HG03060 (cell line): ENCODE measurements around the gene ENAH.

Source experiments
- ATAC-seq: cut with Tn5 transposase; IDR thresholded peaks from one replicate; pipeline ENCODE4 v1.9.1; 2021; ENCODE audit warnings: low read depth, moderate number of reproducible peaks; ENCODE audit not compliant: unreplicated experiment

The ENAH gene

DNA sequence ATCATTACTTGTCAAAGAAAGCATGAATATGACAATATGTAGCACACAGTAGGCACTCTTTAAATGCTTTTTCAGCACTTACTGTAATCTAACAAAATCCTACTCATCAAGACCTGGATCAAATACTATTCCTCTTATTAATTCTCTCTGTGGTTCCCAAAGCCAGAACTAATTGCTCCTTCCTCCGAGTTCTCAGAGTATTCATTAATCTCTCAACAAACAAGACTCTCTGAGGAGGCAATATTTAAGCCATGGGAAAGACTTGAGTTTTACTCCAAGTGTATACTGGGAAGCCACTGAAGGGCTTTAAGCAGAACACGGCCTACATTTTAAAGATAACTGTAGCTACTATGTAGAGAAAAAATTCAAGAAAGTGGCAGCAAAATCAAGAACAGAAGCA lies 79.7 kb downstream of the ENAH start:
- no peak for ATAC-seq

DNA sequence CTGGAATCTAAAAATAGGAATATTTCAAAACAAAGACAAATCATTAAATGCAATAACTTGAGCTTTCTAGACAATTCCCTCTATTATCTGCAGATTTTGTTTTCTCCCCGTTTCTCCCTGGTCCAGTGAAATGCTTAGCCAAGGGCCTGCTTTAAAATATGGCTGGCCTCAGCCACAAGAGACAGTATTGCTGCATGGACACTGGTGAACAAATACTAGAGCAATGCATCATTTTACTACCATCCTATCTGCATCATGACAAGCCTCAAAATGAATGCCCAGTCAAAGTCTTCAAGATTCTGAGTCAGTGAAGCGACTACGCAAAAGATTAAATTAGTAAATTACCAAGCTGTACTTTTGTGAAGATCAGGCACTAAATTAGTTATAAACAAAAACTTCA lies 80.5 kb downstream of the ENAH start:
- ATAC-seq, result no peak

DNA sequence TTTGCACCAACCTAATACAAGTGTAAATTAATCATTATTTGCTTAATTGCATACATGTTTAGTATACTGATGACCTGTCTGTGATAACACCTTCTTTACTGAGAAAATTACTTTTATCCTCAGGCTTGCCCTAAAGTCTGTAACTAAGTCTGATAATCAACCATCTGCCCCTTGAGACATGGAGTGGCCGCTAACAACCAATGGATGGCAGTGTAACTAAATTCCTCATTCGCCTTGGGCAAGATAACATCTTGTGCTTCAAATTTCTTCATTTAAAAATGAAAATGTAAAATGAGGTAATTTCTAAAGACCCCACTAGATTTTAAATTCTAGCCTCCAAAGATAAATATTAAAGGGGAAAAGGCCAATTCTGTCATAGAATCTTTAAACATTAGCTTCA lies 85.1 kb downstream of the ENAH start:
- ATAC-seq, result no peak

DNA sequence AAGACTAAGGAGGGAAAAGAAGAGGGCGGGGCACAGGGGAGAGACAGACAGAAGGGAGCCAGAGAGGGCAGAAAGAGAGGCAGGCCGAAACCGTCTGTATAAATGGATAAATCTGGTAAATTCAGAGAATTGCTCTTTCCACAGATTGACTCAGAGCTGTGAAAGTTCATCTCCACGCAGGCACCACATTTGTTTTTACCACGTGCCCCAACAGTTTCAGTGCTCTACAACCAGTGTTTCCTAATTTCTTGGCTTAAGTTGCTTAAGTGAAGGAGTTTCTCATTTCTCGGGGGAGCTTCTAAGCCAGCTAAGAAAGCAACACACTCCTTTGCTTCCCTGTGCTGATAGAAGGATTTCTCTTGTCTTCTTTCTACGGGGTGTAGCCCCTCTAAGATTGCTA lies 87.1 kb downstream of the ENAH start:
- ATAC-seq, result no peak

DNA sequence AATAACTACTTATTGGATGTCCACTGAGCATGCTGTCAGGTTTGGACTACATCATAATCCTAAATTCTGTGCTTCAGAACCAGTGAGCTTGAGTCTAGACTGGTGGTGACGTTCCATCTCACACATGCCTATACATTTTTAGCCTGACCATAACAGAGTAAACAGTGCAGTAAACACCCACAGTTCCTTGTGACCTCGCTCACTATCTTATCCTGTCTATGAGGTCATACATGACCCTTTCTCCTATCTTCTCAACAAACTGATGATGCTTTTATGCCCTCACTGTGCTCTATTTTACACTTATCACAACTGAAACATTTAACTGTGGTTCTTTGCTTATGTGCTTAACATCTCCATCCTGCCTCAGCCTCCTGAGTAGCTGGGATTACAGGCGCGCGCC lies 91.2 kb downstream of the ENAH start:
- no peak for ATAC-seq

DNA sequence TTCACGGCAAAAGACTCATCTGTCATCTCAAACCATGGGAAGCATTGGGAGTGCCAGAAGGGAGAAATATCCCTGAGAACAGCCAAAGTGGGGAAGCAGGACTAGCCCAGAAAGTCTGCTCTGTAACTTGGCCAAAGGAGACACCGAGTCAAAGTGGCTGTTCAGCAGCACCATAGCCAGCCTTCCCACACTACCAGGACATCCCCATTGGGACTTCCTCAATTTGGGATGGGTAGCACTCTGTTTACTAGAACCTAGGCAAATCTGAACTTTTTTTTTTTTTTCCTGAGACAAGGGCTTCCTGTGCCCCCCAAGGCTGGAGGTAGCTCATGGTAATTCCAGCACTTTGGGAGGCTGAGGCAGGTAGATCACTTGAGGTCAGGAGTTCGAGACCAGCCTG lies 93.0 kb downstream of the ENAH start:
- no peak for ATAC-seq

DNA sequence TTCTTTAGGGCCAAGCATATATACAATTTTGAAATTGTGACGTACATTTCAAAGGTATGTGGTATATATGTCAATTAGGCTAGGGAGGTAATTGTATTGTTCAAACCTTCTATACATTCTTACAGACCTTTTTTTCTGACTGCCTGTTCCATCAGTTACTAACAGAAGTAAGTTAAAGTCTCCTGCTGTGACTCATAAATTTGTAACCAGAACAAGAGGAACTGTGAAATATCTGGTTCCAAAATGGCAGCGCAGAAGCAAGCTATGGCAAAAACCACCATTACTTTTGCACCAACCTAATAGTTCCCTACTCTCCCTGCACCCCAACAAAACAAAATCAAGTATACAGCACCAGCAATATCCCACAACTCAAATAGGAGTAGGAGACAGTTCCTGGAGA lies 93.6 kb downstream of the ENAH start:
- ATAC-seq, result no peak

DNA sequence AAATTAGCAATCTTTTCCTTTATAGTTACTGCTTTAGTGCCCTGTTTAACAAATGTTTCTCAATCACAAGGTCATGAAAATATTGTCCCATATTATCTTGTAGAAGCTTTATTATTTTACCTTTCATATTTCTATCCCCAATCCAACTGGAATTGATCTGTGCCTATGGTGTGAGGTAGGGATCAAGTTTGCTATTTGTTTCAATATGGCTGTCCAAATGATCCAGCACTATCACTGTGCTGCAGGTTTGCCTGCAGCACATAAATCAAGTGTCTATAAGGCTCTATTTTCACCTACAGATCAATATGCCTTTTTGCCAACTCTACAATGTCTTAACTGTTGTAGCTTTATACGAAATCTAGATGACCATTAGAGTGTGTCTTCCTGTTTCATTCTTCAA lies 96.2 kb downstream of the ENAH start:
- ATAC-seq, result no peak

DNA sequence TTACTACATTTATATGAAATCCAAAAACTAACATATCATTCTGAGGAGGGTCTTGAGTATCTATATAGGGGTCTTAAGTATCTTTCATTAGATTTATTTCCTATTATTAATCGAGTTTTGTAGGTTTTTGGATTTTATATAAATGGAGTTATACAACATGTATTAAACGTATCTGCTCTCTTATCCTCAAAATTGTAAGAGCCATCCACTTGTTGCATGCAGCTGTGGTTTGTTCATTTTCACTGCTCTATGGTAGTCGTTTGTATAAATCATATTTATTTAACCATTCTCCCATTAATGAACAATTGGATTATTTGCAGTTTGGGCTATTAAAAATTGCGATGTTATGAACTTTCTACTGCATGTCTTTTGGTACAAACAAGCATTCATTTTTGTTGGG lies 97.1 kb downstream of the ENAH start:
- ATAC-seq, result no peak

DNA sequence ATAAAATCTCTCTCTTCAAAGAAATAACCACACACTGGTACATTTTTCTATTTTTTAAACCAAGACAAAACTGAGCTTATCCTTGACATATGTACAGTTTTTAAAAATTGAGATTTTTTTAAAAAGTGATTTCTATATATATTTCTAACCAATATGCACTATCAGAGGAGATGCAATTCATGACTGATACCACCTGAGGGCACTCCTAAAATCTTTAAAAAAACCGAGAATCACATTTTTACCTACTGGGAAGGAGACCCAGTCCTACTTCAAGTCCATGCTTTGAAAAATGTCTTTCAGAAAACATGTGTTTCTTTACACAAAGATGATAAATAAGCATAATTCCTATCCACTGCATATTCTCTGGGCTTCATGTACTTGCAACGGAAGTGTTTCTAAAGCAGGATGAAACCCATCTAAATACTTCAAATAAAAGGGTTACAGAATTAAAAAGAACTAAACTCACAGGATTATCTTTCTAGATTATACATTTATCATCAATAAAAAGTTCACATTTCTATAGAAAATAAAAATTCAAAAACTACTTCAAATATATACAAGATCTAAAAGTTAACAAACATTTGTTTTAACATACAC lies 98.6 kb downstream of the ENAH start:
- no peak for ATAC-seq

DNA sequence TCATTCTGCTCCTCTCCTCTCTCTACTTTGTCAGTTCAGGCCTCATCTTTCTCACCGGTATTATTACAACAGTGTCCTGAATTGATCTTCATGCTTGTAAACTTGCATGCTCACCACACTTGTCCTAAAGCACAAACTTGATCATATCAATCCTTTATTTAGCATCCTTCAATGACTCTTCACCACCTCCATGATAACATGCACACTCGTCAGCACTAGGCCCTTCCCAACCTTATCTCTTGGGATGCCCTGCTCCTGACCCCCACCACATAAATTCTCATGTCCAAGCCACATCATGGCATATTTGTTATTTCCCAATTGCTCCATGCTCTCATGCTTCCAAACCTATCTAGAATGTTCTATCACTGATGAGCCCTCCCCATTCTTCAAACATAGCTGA lies 103.1 kb downstream of the ENAH start:
- ATAC-seq, result no peak

DNA sequence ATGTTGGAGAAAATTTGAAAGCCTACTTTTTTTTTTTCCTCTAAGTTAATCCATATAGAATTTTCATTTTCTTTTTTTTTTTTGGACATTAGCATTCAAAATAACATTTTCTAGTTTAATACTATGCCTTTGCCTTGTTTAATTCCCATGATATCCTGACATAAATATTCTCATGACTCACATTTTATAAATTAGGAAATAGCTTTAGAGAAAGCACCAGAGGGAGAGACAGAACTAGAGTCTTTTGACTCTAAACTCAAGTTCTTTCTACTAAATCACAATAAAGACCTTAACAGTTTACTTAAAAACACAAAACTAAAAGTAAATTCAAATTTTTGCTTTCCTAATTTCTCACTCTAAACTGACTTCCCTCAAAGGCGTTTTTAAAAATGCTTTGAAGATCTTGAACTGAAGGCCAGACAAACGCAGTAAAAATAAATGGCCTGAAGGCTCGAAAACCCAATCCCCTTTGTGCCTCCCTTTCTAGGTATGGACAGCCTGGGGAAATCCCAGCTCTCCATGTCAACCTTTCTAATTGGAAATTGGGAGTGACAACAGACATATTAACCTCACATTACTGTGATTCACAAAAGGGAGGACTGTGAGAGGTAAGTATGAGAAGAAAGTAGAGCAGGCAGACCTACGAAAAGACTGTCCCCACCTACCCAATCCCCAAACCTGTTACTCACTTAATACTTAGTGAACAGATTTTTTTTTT lies 104.6 kb downstream of the ENAH start:
- no peak for ATAC-seq

DNA sequence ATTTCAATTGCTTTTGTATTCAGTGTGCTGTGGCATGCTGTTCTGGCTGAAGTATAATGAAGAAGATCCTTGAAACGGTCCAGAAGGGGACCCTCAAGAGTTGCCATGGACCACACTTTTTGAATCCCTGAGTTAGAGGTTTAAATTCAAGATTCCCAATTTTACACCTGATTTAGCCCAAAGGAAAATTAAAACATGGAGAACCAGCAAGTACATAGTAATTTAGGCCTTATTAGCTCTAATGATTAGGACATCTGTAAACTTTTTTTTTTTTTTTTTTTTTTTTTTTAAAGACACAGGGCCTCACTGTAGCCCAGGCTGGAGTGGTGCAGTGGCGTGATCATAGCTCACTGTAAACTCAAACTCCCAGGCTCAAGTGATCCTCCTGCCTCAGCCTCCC lies 107.3 kb downstream of the ENAH start:
- no peak for ATAC-seq

DNA sequence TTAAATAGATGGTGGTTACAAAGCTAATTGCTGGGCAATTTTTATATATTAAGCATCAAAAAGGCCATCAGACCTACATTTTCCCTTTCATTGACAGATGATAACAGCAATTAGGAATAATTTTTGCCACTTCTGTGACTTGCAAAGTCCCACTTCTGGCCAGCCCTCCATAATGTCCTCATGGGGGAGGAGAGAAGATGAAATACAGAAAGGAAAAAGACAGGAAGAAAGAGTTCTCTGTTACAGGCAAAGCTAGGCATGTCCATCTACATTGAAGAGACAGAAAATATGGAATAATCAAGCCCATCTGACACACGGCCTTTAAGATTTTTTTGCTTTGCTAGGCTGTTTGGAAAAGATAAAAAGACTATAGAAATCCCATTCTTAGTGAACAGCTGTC lies 108.0 kb downstream of the ENAH start:
- no peak for ATAC-seq

DNA sequence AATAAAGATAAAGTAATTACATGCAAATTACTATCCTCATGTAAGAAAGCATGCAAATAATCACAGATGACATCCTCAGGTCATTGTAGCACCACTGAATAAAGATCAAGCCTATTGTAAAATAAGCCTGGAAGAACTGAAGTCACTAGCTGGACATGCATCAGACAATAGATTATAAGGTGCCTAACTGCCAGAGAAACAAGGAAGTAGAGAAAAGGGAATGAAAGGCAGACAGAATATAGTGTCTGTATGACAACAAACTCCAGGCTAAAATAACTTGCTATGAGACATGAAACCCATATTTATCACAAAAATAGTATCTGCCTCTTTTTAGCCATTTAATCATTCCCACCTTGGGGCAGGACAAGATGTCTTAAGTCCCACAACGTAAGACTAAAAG lies 108.7 kb downstream of the ENAH start:
- ATAC-seq, result no peak

DNA sequence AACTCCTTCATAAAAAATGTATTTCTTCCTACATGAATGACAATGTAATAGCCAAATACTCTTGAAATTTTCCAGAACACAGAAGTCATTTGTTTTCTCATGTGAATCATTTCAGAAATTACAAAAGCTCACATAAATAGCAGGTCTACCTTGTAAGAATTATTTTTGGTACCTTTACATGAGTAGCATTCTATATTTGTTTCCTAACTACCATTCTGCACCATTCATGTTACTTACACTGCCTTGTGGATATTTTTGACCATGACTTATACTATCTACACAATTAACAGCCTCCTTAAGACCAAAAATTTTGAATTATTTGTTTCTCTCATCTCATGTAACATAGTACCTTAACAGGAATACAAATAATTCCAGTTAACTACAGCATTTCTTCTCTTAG lies 109.6 kb downstream of the ENAH start:
- ATAC-seq, result no peak

DNA sequence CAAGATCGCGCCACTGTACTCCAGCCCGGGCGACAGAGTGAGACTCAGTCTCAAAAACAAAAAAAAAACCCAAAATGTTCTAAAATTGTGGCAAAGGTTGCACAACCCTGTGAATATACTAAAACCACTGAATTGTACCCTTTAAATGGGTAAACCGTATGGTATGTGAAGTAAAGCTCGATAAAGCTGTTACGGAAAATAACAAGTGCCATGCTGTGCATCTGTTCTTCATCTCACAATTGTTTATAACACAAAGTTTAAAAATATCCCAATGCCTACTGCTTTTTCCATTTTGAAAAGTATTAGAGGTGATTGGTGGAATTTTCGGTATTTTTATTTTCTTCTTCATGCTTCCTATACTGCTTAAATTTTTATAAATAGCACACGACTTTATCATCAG lies 111.5 kb downstream of the ENAH start:
- no peak for ATAC-seq

DNA sequence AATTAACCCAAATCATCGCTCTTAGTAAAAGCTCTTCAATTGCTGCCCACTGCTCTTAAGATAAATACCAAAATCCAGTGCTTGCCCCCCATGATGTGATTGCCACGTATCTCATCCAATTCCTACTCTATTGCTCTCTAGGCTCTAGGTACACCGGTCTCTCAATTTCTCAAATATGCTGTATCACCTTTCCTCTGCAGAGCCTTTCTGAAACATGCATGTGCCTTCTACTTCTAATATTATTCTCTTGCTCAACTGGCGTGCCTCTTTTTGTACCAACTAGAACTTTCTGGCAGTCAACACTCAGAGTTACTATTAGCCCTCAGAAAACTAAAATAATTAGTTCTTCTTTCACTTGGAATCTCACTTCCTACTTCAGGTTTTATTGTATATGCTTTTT lies 113.3 kb downstream of the ENAH start:
- ATAC-seq, result no peak

DNA sequence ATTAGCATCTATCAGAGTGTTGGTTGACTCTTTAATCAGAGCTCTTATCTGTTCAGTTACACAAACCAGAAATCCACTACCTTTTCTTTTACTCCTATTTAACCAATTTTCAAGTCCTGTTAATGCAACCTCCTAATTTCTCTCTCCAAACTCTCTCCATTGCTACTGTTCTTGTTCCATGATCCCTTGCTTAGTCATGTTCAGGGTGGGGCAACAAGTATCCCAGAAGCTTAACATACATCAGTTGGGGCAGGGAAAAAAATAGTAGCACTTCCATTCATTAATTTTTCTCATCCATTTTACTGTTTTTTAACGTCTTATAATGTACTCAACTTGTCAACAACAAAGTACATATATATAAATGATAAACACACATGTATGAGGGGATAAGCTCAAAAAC lies 113.9 kb downstream of the ENAH start:
- ATAC-seq, result no peak

DNA sequence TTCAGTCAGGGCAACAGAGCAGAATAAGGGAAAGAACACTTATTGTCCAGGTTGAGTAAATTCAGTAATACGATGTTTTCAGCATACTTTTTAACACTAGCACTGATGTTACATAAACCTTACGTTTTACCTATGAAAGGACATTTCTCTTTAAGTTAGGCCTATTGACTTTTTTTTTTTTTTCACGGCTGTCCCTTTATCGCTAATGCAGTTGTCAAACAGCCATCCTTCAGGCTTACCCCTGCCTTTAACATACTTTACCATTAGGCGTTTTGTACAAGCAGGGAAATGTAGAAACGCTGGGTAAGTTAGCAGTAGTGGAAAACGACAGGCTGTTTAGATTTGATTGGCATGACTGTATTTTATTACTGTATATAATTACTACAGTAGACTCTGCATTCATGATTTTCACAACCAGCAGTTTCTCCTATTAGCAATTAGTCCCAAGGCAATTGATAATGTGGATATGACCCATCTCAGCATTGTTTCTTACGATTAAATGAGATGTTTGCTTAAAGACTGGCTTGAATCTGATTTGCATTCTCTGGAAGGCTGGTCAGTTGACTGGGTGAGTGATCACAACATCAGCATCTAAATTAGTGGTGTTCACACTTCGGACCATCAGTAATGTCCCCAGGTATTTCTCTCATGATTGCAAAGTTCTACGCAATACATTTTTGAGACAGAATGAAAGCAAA lies 115.2 kb downstream of the ENAH start:
- no peak for ATAC-seq

DNA sequence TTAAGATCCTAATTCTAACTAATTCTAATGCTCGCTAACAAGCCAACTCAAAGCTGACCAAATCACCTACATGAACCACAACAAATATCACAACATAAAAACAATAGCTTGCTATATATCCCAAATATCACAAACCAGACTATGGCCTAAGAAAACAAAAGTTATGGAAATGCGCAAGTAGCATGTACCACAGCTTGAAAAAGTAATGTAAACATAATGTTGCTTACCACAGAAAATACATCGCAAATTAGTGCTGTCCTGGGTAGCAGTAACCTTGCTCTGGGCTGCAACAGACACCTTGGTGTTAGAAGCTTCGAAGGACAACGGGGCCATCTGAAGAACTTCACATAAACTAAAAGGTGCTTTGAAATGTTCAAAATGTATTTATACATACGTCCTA lies 117.6 kb downstream of the ENAH start:
- no peak for ATAC-seq

DNA sequence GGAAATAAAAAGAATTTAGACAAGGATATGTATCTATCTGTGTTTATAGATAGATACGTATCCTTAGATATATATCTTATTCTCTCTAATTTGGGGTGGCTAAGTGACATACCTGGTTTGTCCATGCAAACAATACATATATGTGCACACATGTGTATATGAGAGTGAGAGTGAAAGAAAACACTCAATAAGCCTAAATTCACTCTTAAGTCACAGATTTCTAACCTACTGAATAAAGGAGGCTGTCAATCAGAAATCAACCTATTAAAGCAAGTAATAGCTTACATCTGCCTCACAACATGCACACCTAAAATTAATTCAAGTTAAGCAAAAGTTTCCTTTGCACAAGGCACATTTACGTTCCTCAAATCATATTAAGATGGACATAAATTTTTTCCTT lies 118.2 kb downstream of the ENAH start:
- ATAC-seq, result no peak
